IMR-90 (cell line): ENCODE data around the gene MRPS26. TPM values are rescaled to one million over a fixed set of nuclear protein-coding genes. Genes with fewer than 3 reads are reported as not detected.
A peak's percentile ranks its signal among the peaks of the same experiment; 100 is the strongest.

ENCODE experiments used
- ATAC-seq: fragments of 200-7000 bp; cut with Tn5 transposase; 2 replicates; pipeline ENCODE4 v1.9.1; 2020; ENCODE audit warnings: low read depth, mild to moderate bottlenecking, moderate library complexity
- Bru-seq: library from RNA; stranded (reverse); fragments of 400-500 nt; gene quantifications from one replicate; lab custom pipeline; 2021; lab: Mats Ljungman, UMichigan
- BruChase-seq, 2 experiments: library from RNA; stranded (reverse); fragments of 400-500 nt; gene quantifications; one replicate each; lab custom pipeline; 2021; lab: Mats Ljungman, UMichigan
- BruUV-seq: library from RNA; stranded (reverse); fragments of 400-500 nt; replicated peaks from 2 replicates; lab custom pipeline; 2021; lab: Mats Ljungman, UMichigan
- CTCF ChIA-PET: fragments of 300-600 bp; formaldehyde crosslinking; extraction: SDS; loops from one replicate; lab custom pipeline; 2021; ENCODE audit warnings: antibody characterized with exemption; lab: Yijun Ruan, JAX
- POLR2A ChIA-PET: fragments of 300-600 bp; sonication (Branson Sonifier 250); formaldehyde crosslinking; loops from one replicate; lab custom pipeline; 2022; ENCODE audit warnings: antibody characterized with exemption; ENCODE audit not compliant: unreplicated experiment; lab: Charles Lee
- DNase-seq: peaks from one replicate; pipeline ENCODE4 v3.0.0; 2013
- H2AFZ ChIP-seq: replicated peaks from 2 replicates; pipeline ENCODE3; 2013; ENCODE audit warnings: low read length, mild to moderate bottlenecking; ENCODE audit not compliant: poor library complexity
- H2AK5ac ChIP-seq: 2 replicates; pipeline ENCODE4 v1.6.1; 2013; ENCODE audit warnings: low read depth, low read length, inconsistent platforms
- H2AK9ac ChIP-seq: replicated peaks from 2 replicates; pipeline ENCODE3; 2013; ENCODE audit warnings: mild to moderate bottlenecking, low read depth, low read length, moderate library complexity; ENCODE audit not compliant: poor library complexity
- H2BK120ac ChIP-seq: 2 replicates; pipeline ENCODE4 v1.6.1; 2013; ENCODE audit warnings: low read depth, low read length, inconsistent platforms
- H2BK15ac ChIP-seq: 3 replicates; pipeline ENCODE4 v1.6.1; 2013; ENCODE audit warnings: low read depth, low read length, inconsistent platforms
- H2BK20ac ChIP-seq: 2 replicates; pipeline ENCODE4 v1.6.1; 2013; ENCODE audit warnings: low read depth, mild to moderate bottlenecking, inconsistent platforms, low read length, moderate library complexity
- H2BK5ac ChIP-seq: 2 replicates; pipeline ENCODE4 v1.6.1; 2013; ENCODE audit warnings: mild to moderate bottlenecking, low read depth, low read length, inconsistent platforms; ENCODE audit not compliant: poor library complexity, severe bottlenecking
- H3K14ac ChIP-seq: replicated peaks from 2 replicates; pipeline ENCODE4 v1.6.1; 2013; ENCODE audit warnings: low read depth, low read length, inconsistent platforms
- H3K18ac ChIP-seq: 2 replicates; pipeline ENCODE4 v1.6.1; 2013; ENCODE audit warnings: low read depth, low read length, control low read depth
- H3K23ac ChIP-seq: 2 replicates; pipeline ENCODE4 v1.6.1; 2013; ENCODE audit warnings: low read depth, low read length, inconsistent platforms
- H3K27ac ChIP-seq: 2 replicates; pipeline ENCODE4 v1.5.1; 2013; ENCODE audit warnings: mild to moderate bottlenecking, control low read depth, low read length; ENCODE audit not compliant: insufficient read depth
- H3K27me3 ChIP-seq: 2 replicates; pipeline ENCODE4 v1.6.1; 2013; ENCODE audit warnings: low read length; ENCODE audit not compliant: control insufficient read depth, insufficient read depth
- H3K36me3 ChIP-seq: 2 replicates; pipeline ENCODE4 v1.6.1; 2013; ENCODE audit warnings: low read length, mixed read lengths; ENCODE audit not compliant: control insufficient read depth, insufficient read depth
- H3K4ac ChIP-seq: 2 replicates; pipeline ENCODE4 v1.6.1; 2013; ENCODE audit warnings: low read depth, low read length, inconsistent platforms
- H3K4me1 ChIP-seq: 2 replicates; pipeline ENCODE4 v1.6.1; 2013; ENCODE audit warnings: low read length, mixed read lengths; ENCODE audit not compliant: control insufficient read depth, insufficient read depth
- H3K4me2 ChIP-seq: 2 replicates; pipeline ENCODE4 v1.6.1; 2013; ENCODE audit warnings: low read depth, mild to moderate bottlenecking, control low read depth, low read length, moderate library complexity
- H3K4me3 ChIP-seq: 2 replicates; pipeline ENCODE4 v1.5.1; 2013; ENCODE audit warnings: low read depth, mild to moderate bottlenecking, control low read depth, low read length, moderate library complexity; ENCODE audit not compliant: insufficient read depth
- H3K56ac ChIP-seq: 2 replicates; pipeline ENCODE4 v1.6.1; 2013; ENCODE audit warnings: low read length, inconsistent platforms; ENCODE audit not compliant: insufficient read depth; ENCODE audit errors: extremely low read depth
- H3K79me1 ChIP-seq, 2 experiments: 2 replicates each; pipeline ENCODE4 v1.6.1; 2013; ENCODE audit warnings: low read length in 2 of 2, inconsistent platforms in 1 of 2, low read depth in 1 of 2
- H3K9ac ChIP-seq: 2 replicates; pipeline ENCODE4 v1.6.1; 2013; ENCODE audit warnings: low read depth, low read length, control low read depth
- H3K9me1 ChIP-seq: 2 replicates; pipeline ENCODE4 v1.6.1; 2013; ENCODE audit warnings: low read length, inconsistent platforms; ENCODE audit not compliant: insufficient read depth
- H3K9me3 ChIP-seq: 2 replicates; pipeline ENCODE4 v1.6.1; 2013; ENCODE audit warnings: low read length; ENCODE audit not compliant: control insufficient read depth, insufficient read depth
- H4K20me1 ChIP-seq: 2 replicates; pipeline ENCODE4 v1.6.1; 2013; ENCODE audit warnings: low read length, inconsistent platforms; ENCODE audit not compliant: insufficient read depth
- H4K5ac ChIP-seq: 2 replicates; pipeline ENCODE4 v1.6.1; 2013; ENCODE audit warnings: mild to moderate bottlenecking, low read depth, low read length, control low read depth
- H4K8ac ChIP-seq, 2 experiments: 2 replicates each; pipeline ENCODE4 v1.6.1; 2013; ENCODE audit warnings: low read depth in 2 of 2, low read length in 2 of 2, control low read depth in 1 of 2, inconsistent platforms in 1 of 2
- H4K91ac ChIP-seq: 2 replicates; pipeline ENCODE4 v1.6.1; 2013; ENCODE audit warnings: low read depth, low read length, inconsistent platforms; ENCODE audit not compliant: insufficient read depth
- CEBPB ChIP-seq: IDR thresholded peaks from 2 replicates; pipeline ENCODE4 v1.6.1; 2012; ENCODE audit warnings: low read depth, low read length, improper control_type of control experiment
- CHD1 ChIP-seq: IDR thresholded peaks from 2 replicates; pipeline ENCODE4 v1.6.1; 2012; ENCODE audit warnings: low read depth, low read length, improper control_type of control experiment
- ELK1 ChIP-seq: fragments of 150-350 bp; IDR thresholded peaks from 2 replicates; pipeline ENCODE4 v1.6.1; 2016; ENCODE audit warnings: low read depth, mild to moderate bottlenecking, low read length, moderate library complexity, borderline replicate concordance
- MAFK ChIP-seq: IDR thresholded peaks from 2 replicates; pipeline ENCODE4 v1.6.1; 2012; ENCODE audit warnings: low read depth, low read length, improper control_type of control experiment
- MAZ ChIP-seq: IDR thresholded peaks from 2 replicates; pipeline ENCODE4 v1.6.1; 2012; ENCODE audit warnings: low read depth, mild to moderate bottlenecking, low read length, improper control_type of control experiment, moderate library complexity, borderline replicate concordance
- MXI1 ChIP-seq: IDR thresholded peaks from 2 replicates; pipeline ENCODE4 v1.6.1; 2012; ENCODE audit warnings: low read depth, mild to moderate bottlenecking, low read length, moderate library complexity, borderline replicate concordance
- RAD21 ChIP-seq: IDR thresholded peaks from 2 replicates; pipeline ENCODE4 v1.6.1; 2012; ENCODE audit warnings: low read length, improper control_type of control experiment
- RCOR1 ChIP-seq: IDR thresholded peaks from 2 replicates; pipeline ENCODE4 v1.6.1; 2012; ENCODE audit warnings: mild to moderate bottlenecking, low read length, improper control_type of control experiment; ENCODE audit not compliant: insufficient replicate concordance
- USF2 ChIP-seq: fragments of 150-350 bp; IDR thresholded peaks from 2 replicates; pipeline ENCODE4 v1.6.1; 2017; ENCODE audit warnings: mild to moderate bottlenecking, antibody characterized with exemption, low read length, low read depth
- WGBS, 2 experiments: methylation state at CpG; one replicate each; pipeline versions ENCODE4 v1.1.5 to v1.1.7; 2013; ENCODE audit warnings: missing lambda C conversion rate in 2 of 2; ENCODE audit not compliant: insufficient read length in 1 of 2; ENCODE audit errors: extremely low coverage in 2 of 2; 5-methylcytosine and 5-hydroxymethylcytosine counted together
- dilution Hi-C: fragments of 300-500 bp; cut with HindIII; formaldehyde crosslinking; loops from one replicate; pipeline ENCODE4 v1.14.3; 2018; ENCODE audit warnings: low sequenced_read_pairs; ENCODE audit not compliant: unreplicated experiment
- in situ Hi-C: fragments of 300-500 bp; cut with MboI; formaldehyde crosslinking; loops from 3 replicates; pipeline ENCODE4 v1.14.3; 2019; ENCODE audit warnings: low sequenced_read_pairs, inconsistent platforms, mixed read lengths
- intact Hi-C: fragments of 100-400 bp; cut with micrococcal nuclease; formaldehyde crosslinking; loops from 2 replicates; pipeline ENCODE4 v1.10.0; 2022
- long read RNA-seq: library from polyadenylated mRNA; unstranded; transcript quantifications from one replicate; pipeline ENCODE4 v2.0.0, GENCODE V29; 2021; ENCODE audit not compliant: unreplicated experiment
- polyA plus RNA-seq, 3 experiments: library from polyadenylated mRNA; depleted of rRNA; stranded (reverse); fragments of >200 nt; gene quantifications; 2 replicates each; pipeline ENCODE4 v1.2.3, GENCODE V29; 2012; ENCODE audit warnings: low replicate concordance in 1 of 3
- total RNA-seq: library from RNA; depleted of rRNA; stranded (reverse); fragments of >200 nt; gene quantifications from 2 replicates; pipeline ENCODE4 v1.2.3, GENCODE V29; 2012; rRNA removed
- TF ChIP-seq, protein P1 (sequence below): conservative IDR thresholded peaks from 2 replicates; pipeline ENCODE4 v1.5.1; 2012; ENCODE audit warnings: mild to moderate bottlenecking, low read depth, low read length, improper control_type of control experiment

The MRPS26 gene
- total RNA-seq (22.2 and 24.7 TPM in 2 replicates), polyA plus RNA-seq (2012; rRNA removed) (38.6 and 49.5 TPM in 2 replicates), Bru-seq, nascent RNA (percentile 65 among the genes with signal in this experiment), BruChase-seq, experiment 1, labeled RNA remaining after a 6-hour chase (percentile 75 among the genes with signal in this experiment), BruChase-seq, experiment 2, labeled RNA remaining after a 2-hour chase (percentile 69 among the genes with signal in this experiment)
- polyA plus RNA-seq (2012; cell fraction: cytosol; rRNA removed) = 53.9 and 56.0 TPM in 2 replicates
- polyA plus RNA-seq (2012; cell fraction: nucleus; rRNA removed; ENCODE audit: low replicate concordance) = 20.0 and 35.2 TPM in 2 replicates
- long read RNA-seq, transcript MRPS26-201 (4 exons, 1,127 nt) = major isoform, 38 of 43 reads
- long read RNA-seq, partial matches to known transcripts = 4 of 43 reads
- long read RNA-seq, other reads (novel, unspliced or antisense) = 1 of 43 reads

DNA sequence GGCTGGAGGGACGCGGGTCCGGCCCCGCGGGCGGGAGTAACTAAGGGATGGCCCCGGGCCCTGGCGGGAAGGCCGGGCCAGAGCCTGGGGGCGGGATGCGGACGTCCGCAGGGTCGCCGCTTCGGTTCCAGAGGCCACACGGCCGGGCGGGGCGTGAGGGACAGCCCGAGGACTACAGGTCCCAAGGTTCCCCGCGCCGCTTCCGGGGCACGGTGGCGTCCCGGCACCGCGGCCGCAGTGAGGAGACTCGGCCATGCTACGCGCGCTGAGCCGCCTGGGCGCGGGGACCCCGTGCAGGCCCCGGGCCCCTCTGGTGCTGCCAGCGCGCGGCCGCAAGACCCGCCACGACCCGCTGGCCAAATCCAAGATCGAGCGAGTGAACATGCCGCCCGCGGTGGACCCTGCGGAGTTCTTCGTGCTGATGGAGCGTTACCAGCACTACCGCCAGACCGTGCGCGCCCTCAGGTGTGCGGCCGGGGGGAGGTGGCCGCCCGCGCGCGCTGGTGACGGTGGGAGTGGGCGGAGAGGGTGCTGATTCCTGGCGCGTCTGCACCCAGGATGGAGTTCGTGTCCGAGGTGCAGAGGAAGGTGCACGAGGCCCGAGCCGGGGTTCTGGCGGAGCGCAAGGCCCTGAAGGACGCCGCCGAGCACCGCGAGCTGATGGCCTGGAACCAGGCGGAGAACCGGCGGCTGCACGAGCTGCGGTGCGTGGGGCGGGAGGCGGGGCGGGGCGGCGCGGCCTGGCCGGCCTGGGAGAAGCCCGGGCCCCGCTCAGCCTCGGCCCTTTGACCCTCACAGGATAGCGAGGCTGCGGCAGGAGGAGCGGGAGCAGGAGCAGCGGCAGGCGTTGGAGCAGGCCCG, at the start of gene MRPS26:
Gene MRPS26 (plus strand): TSS at position 237 of the 861 bp plus-strand sequence. CDS start 17 bp downstream, at position 254.
- ATAC-seq (peak; percentile 94), DNase-seq (peak; percentile 81)
- Histone ChIP-seq H2BK15ac (peak within 1 kb of the TSS; percentile 57; the same call in 1 of the 3 replicates), H3K27ac (peak within 1 kb of the TSS; percentile 94), H4K8ac (peak within 1 kb of the TSS; percentile 59 to 91), H3K4me3 (peak within 1 kb of the TSS; percentile 83), H2BK5ac (peak within 1 kb of the TSS; percentile 97), H4K20me1 (peaks cover 10% of the 10 kb centered on the region), H3K79me1 (peaks cover 10 to 23% of the 10 kb centered on the region in 2 experiments), H3K14ac (peak within 1 kb of the TSS; percentile 91), H2AK5ac (peak within 1 kb of the TSS; percentile 86), H3K9me1 (peaks cover 24% of the 10 kb centered on the region), H3K36me3 (peaks cover 21% of the 10 kb centered on the region), H4K91ac (peak within 1 kb of the TSS; percentile 91), H2AK9ac (peak within 1 kb of the TSS; percentile 95), H3K23ac (peak within 1 kb of the TSS; percentile 58), H2BK120ac (peak within 1 kb of the TSS; percentile 90), H3K4me2 (peak within 1 kb of the TSS; percentile 83), H3K18ac (peak within 1 kb of the TSS; percentile 36; the same call in 1 of the 2 replicates), H3K4ac (peak within 1 kb of the TSS; percentile 92), H3K56ac (peak within 1 kb of the TSS; percentile 65), H3K27me3 (no peaks in the 10 kb centered on the region), H3K4me1 (peaks cover 13% of the 10 kb centered on the region), H2BK20ac (no peak within 1 kb of the TSS; the same call in 1 of the 2 replicates), H3K9me3 (no peaks in the 10 kb centered on the region), H3K9ac (peak within 1 kb of the TSS; percentile 83), H4K5ac (peak within 1 kb of the TSS; percentile 87), H2AFZ (peak within 1 kb of the TSS; percentile 100)
- CTCF ChIA-PET = no interaction called here
- dilution Hi-C loops = no loop called here
- TF ChIP-seq CEBPB (no peak), ELK1 (no peak), USF2 (peak; percentile 24; the same call in 1 of the 2 replicates), RCOR1 (no peak), MAFK (no peak), RAD21 (no peak), MXI1 (peak; percentile 73; the same call in 1 of the 2 replicates), CHD1 (no peak), MAZ (peak; percentile 60; the same call in 1 of the 2 replicates)
- TF ChIP-seq, protein P1, sequence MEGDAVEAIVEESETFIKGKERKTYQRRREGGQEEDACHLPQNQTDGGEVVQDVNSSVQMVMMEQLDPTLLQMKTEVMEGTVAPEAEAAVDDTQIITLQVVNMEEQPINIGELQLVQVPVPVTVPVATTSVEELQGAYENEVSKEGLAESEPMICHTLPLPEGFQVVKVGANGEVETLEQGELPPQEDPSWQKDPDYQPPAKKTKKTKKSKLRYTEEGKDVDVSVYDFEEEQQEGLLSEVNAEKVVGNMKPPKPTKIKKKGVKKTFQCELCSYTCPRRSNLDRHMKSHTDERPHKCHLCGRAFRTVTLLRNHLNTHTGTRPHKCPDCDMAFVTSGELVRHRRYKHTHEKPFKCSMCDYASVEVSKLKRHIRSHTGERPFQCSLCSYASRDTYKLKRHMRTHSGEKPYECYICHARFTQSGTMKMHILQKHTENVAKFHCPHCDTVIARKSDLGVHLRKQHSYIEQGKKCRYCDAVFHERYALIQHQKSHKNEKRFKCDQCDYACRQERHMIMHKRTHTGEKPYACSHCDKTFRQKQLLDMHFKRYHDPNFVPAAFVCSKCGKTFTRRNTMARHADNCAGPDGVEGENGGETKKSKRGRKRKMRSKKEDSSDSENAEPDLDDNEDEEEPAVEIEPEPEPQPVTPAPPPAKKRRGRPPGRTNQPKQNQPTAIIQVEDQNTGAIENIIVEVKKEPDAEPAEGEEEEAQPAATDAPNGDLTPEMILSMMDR = no peak
- POLR2A ChIA-PET = interaction anchor here (0.5 to 0.7 kb wide), 2 partner anchors 13 to 32 kb away, joined by 3 read pairs; no protein-coding TSS in a partner anchor
- 1% methylated on average over 71 of the region's 104 CpGs; no CpG with 5 or more reads in 1 of the 2 experiments for WGBS, 2 experiments
- intact Hi-C loops = no loop called here
- BruUV-seq = no TSS peak
- in situ Hi-C loops = no loop called here
